ENCODE data around the gene MED31. TPM values are rescaled to one million over a fixed set of nuclear protein-coding genes. Genes with fewer than 3 reads are reported as not detected.
"Not testable (repeated sequence)": the region's sequence is repeated elsewhere in the genome, so short reads cannot be mapped to it uniquely, and the experiment has no call there.

MED31 gene
- 16.5 TPM for polyA plus RNA-seq
- long read RNA-seq, donor 1, transcript MED31-201 (4 exons, 1,654 nt) = major isoform, 6 of 9 reads
- long read RNA-seq, donor 1, partial matches to known transcripts = 0 of 9 reads
- long read RNA-seq, donor 1, other reads (novel, unspliced or antisense) = 0 of 9 reads
- long read RNA-seq, donor 2, transcript MED31-201 (4 exons, 1,654 nt) = major isoform, 12 of 21 reads
- long read RNA-seq, donor 2, transcript MED31-204 (2 exons, 620 nt) = minor isoform, 7 of 21 reads
- long read RNA-seq, donor 2, partial matches to known transcripts = 0 of 21 reads
- long read RNA-seq, donor 2, other reads (novel, unspliced or antisense) = 0 of 21 reads
- long read RNA-seq, donor 3 = 0 reads
- long read RNA-seq, donor 4, partial matches to known transcripts = 0 of 1 reads
- long read RNA-seq, donor 4, other reads (novel, unspliced or antisense) = 0 of 1 reads
- long read RNA-seq, donor 5, transcript MED31-201 (4 exons, 1,654 nt) = major isoform, 7 of 9 reads
- long read RNA-seq, donor 5, partial matches to known transcripts = 0 of 9 reads
- long read RNA-seq, donor 5, other reads (novel, unspliced or antisense) = 0 of 9 reads
- long read RNA-seq, donor 6, transcript MED31-201 (4 exons, 1,654 nt) = major isoform, 11 of 20 reads
- long read RNA-seq, donor 6, transcript MED31-203 (3 exons, 593 nt) = minor isoform, 5 of 20 reads
- long read RNA-seq, donor 6, partial matches to known transcripts = 0 of 20 reads
- long read RNA-seq, donor 6, other reads (novel, unspliced or antisense) = 0 of 20 reads
- long read RNA-seq, donor 7, transcript MED31-201 (4 exons, 1,654 nt) = major isoform, 15 of 18 reads
- long read RNA-seq, donor 7, partial matches to known transcripts = 0 of 18 reads
- long read RNA-seq, donor 7, other reads (novel, unspliced or antisense) = 0 of 18 reads
- long read RNA-seq, donor 8, transcript MED31-204 (2 exons, 620 nt) = minor isoform, 5 of 24 reads
- long read RNA-seq, donor 8, transcript MED31-201 (4 exons, 1,654 nt) = major isoform, 18 of 24 reads
- long read RNA-seq, donor 8, partial matches to known transcripts = 0 of 24 reads
- long read RNA-seq, donor 8, other reads (novel, unspliced or antisense) = 0 of 24 reads
- long read RNA-seq, donor 9, transcript MED31-203 (3 exons, 593 nt) = minor isoform, 5 of 30 reads
- long read RNA-seq, donor 9, transcript MED31-201 (4 exons, 1,654 nt) = major isoform, 21 of 30 reads
- long read RNA-seq, donor 9, partial matches to known transcripts = 0 of 30 reads
- long read RNA-seq, donor 9, other reads (novel, unspliced or antisense) = 0 of 30 reads
- long read RNA-seq, donor 10, transcript MED31-201 (4 exons, 1,654 nt) = major isoform, 23 of 28 reads
- long read RNA-seq, donor 10, partial matches to known transcripts = 0 of 28 reads
- long read RNA-seq, donor 10, other reads (novel, unspliced or antisense) = 0 of 28 reads
- long read RNA-seq, donor 11, transcript MED31-201 (4 exons, 1,654 nt) = major isoform, 14 of 25 reads
- long read RNA-seq, donor 11, partial matches to known transcripts = 5 of 25 reads
- long read RNA-seq, donor 11, other reads (novel, unspliced or antisense) = 0 of 25 reads

DNA sequence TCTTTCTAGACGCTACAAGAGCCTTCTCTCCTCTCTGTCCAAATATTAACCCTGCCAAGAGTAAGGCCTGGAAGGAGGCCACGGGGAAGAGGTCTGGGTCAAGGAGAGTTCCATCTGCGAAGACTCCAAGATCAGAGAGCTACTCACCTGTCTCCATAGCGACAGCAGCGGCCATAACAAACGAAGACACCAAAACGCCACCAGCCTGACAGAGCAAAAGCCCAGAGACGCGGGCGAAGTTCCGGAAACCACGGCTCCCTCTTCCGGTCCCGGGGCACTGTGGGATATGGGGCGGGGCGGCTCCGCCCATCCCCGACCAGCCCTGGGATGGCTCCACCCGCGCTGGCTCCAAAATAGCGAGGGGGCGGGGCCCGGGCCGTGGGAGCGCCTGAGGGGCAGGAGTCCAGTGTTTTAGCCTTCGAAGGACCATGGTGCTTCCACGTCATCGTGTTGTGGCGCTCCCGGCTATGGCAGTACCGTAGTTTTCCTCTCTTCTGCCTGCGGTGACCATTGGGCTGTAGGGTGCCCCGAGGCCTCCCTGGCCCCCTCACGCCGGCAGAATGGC lies at the start of gene MED31, which contains the start of gene C17orf100:
MED31 (minus strand) TSS at position 252 of the 565 bp plus-strand sequence; CDS start at position 175, 77 bp downstream.
C17orf100 (plus strand) TSS at position 409 of the 565 bp plus-strand sequence; CDS start at position 561, 152 bp downstream.
- Histone ChIP-seq H3K36me3 (ENCODE audit: control insufficient read depth, insufficient read depth, low read length) (peaks cover 11% of the 10 kb centered on the region), H3K27ac (ENCODE audit: low read length) (peak within 1 kb of the TSS; percentile 67), H3K4me1 (ENCODE audit: control insufficient read depth, insufficient read depth, low read length) (peaks cover 17% of the 10 kb centered on the region)

DNA sequence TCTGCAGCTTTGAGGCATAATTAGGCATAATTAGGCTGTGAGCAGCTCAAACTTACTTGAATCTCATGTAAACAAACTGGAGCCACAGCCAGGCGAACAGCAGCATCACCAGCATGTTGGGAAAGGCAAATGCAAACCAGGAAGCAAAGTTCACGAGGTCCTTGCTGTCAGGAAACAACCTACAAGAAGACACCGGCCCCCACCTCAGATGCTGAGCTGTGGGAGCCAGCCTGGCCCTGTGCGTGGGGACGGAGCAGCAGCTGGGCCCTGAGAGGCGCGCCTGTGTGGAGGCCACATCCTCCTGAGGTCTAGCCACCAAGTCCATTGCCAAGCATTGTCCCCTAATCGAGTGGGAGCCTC lies 49.5 kb upstream of the MED31 start:
- no CpG with 5 or more reads among the region's 8 CpGs for WGBS (ENCODE audit: insufficient coverage, low lambda C conversion rate)
- peak in 1 of 2 donors; percentile 38 for DNase-seq
- H3K4me1 ChIP-seq (ENCODE audit: control insufficient read depth, insufficient read depth, low read length) = peaks cover 29% of the 10 kb centered on the region
- H3K9me3 ChIP-seq (ENCODE audit: control insufficient read depth, low read depth, low read length) = no peaks in the 10 kb centered on the region
- no peak overlapping the region for H3K4me3 ChIP-seq (ENCODE audit: low read length)
- H3K27ac ChIP-seq (ENCODE audit: low read length) = peak overlapping the region; percentile 72
- no peaks in the 10 kb centered on the region for H3K36me3 ChIP-seq (ENCODE audit: control insufficient read depth, insufficient read depth, low read length)
- H3K27me3 ChIP-seq (ENCODE audit: control insufficient read depth, insufficient read depth, low read length) = no peaks in the 10 kb centered on the region

More for the DNA sequence above, at the start of gene MED31, which contains the start of gene C17orf100:
- peaks cover 5% of the 10 kb centered on the region for H3K9me3 ChIP-seq (ENCODE audit: control insufficient read depth, low read depth, low read length)
- H3K4me3 ChIP-seq (ENCODE audit: low read length) = peak within 1 kb of the TSS; percentile 70
- peaks cover 21% of the 10 kb centered on the region for H3K27me3 ChIP-seq (ENCODE audit: control insufficient read depth, insufficient read depth, low read length)
- DNase-seq = peak; percentile 92 to 94
- no CpG with 5 or more reads among the region's 35 CpGs for WGBS (ENCODE audit: insufficient coverage, low lambda C conversion rate)

DNA sequence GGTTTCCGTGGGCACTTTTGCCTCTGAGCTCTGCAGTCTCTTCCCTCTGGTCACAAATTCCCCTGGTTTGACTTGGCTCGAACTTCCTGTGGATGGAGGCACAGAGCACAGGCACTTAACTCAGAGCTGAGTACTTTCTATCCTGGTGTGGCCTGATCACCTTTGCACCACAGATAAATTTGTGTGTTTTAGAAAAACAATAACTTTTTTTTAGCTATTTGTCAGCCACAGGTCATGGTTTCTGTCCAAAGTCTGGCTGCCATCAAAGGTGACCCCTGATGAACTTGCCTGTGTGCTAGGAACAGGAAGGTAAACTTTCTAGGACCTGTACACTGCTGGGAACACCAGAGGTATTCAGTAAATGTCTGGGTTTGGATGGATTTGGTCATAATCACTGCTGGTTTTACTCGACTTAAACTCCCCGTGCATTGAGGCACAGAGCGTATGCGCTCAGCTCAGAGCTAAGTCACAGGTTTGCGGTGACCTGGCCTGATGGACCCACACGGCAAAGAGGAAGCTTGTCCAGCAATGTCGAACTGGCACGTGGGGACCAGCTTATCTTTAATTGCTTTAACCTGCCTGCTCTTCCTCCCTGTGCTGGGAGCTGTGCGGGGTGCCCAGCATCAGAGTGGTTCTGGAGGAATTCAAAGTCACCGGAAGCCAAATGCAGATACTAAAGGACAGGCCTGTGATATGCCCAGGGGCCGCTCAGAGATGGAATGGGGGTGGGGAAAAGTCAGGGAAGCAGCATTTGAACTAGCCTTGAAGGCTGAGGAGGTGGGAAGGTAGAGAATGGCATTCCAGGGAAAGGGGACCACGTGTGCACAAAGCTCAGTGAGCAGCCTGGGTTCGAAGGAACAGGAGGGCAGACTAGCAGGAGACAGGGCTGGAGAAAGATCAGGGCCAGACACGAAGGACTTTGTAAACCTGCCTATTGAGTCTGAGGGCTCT lies 48.9 kb upstream of the MED31 start:
- no peaks in the 10 kb centered on the region for H3K9me3 ChIP-seq (ENCODE audit: control insufficient read depth, low read depth, low read length)
- no peaks in the 10 kb centered on the region for H3K36me3 ChIP-seq (ENCODE audit: control insufficient read depth, insufficient read depth, low read length)
- H3K4me1 ChIP-seq (ENCODE audit: control insufficient read depth, insufficient read depth, low read length) = peaks cover 29% of the 10 kb centered on the region
- peak overlapping the region; percentile 72 for H3K27ac ChIP-seq (ENCODE audit: low read length)
- no peaks in the 10 kb centered on the region for H3K27me3 ChIP-seq (ENCODE audit: control insufficient read depth, insufficient read depth, low read length)
- 40% methylated on average over 1 of the region's 16 CpGs for WGBS (ENCODE audit: insufficient coverage, low lambda C conversion rate)
- H3K4me3 ChIP-seq (ENCODE audit: low read length) = no peak overlapping the region
- DNase-seq = peak; percentile 73 to 84

DNA sequence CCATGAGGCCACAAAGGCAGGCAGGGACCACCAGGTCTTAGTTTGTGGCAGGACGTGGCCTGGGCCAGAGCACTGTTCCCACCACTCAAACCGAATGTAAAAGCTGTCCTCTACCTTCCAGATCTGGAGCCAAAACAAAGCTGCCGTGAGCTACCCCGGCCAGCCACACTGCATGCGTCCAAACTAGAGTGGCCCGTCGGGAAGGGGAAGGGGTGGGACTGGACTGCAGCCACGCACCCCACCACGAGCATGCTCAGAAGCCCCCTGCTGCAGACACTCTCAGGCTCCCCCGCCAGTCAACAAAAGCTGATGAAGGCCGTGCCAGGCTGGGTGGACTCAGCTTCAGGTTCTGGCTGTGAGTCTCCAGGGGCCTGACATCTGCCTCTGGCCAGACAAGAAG lies 46.6 kb upstream of the MED31 start:
- H3K9me3 ChIP-seq (ENCODE audit: control insufficient read depth, low read depth, low read length) = no peaks in the 10 kb centered on the region
- no peaks in the 10 kb centered on the region for H3K27me3 ChIP-seq (ENCODE audit: control insufficient read depth, insufficient read depth, low read length)
- no peak overlapping the region for H3K27ac ChIP-seq (ENCODE audit: low read length)
- DNase-seq = no peak
- no CpG with 5 or more reads among the region's 11 CpGs for WGBS (ENCODE audit: insufficient coverage, low lambda C conversion rate)
- H3K4me1 ChIP-seq (ENCODE audit: control insufficient read depth, insufficient read depth, low read length) = peaks cover 22% of the 10 kb centered on the region
- H3K36me3 ChIP-seq (ENCODE audit: control insufficient read depth, insufficient read depth, low read length) = no peaks in the 10 kb centered on the region
- no peak overlapping the region for H3K4me3 ChIP-seq (ENCODE audit: low read length)

DNA sequence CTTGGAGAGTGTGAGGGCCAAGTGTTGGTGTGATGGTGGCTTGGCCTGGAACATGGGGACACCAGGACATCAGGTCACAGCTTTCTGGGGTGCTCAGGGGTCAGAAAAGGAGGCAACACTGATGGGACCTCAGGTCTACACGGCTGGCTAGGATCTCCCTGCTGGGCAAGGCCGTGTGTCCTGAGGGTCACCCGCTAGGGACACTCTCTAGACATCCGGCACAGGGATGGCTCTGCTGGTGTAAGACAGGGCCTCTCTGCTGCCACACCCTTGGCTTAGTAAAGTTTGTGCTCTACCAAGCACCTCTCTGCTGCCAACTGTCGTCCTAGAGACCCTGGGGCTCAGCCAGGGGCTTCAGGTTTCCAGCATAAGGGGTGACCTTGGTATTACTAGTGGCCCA lies 45.5 kb upstream of the MED31 start:
- Histone ChIP-seq H3K4me1 (ENCODE audit: control insufficient read depth, insufficient read depth, low read length) (peaks cover 27% of the 10 kb centered on the region), H3K9me3 (ENCODE audit: control insufficient read depth, low read depth, low read length) (no peaks in the 10 kb centered on the region), H3K27me3 (ENCODE audit: control insufficient read depth, insufficient read depth, low read length) (no peaks in the 10 kb centered on the region), H3K27ac (ENCODE audit: low read length) (no peak overlapping the region), H3K36me3 (ENCODE audit: control insufficient read depth, insufficient read depth, low read length) (no peaks in the 10 kb centered on the region), H3K4me3 (ENCODE audit: low read length) (no peak overlapping the region)
- no peak for DNase-seq
- WGBS (ENCODE audit: insufficient coverage, low lambda C conversion rate) = no CpG with 5 or more reads among the region's 5 CpGs

DNA sequence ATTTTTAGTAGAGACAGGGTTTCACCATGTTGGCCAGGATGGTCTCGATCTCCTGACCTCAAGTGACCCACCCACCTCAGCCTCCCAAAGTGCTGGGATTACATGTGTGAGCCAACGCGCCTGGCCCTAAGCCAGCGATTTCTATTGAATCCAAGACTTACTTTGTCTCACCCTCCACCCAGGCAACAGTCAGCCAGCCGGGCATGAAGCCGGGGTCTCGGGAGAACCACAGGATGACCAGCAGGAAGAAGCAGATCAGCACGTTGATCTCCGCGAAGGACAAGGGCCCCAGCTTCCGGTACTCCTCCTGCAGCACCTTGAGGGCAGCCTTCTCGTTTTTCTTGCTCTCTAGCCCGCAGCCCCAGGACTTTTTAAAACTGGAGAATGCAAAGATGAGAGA lies 44.2 kb upstream of the MED31 start:
- H3K27ac ChIP-seq (ENCODE audit: low read length) = no peak overlapping the region
- H3K36me3 ChIP-seq (ENCODE audit: control insufficient read depth, insufficient read depth, low read length) = no peaks in the 10 kb centered on the region
- H3K4me3 ChIP-seq (ENCODE audit: low read length) = no peak overlapping the region
- H3K4me1 ChIP-seq (ENCODE audit: control insufficient read depth, insufficient read depth, low read length) = peaks cover 19% of the 10 kb centered on the region
- WGBS (ENCODE audit: insufficient coverage, low lambda C conversion rate) = no CpG with 5 or more reads among the region's 13 CpGs
- H3K9me3 ChIP-seq (ENCODE audit: control insufficient read depth, low read depth, low read length) = no peaks in the 10 kb centered on the region
- DNase-seq = no peak
- H3K27me3 ChIP-seq (ENCODE audit: control insufficient read depth, insufficient read depth, low read length) = no peaks in the 10 kb centered on the region

DNA sequence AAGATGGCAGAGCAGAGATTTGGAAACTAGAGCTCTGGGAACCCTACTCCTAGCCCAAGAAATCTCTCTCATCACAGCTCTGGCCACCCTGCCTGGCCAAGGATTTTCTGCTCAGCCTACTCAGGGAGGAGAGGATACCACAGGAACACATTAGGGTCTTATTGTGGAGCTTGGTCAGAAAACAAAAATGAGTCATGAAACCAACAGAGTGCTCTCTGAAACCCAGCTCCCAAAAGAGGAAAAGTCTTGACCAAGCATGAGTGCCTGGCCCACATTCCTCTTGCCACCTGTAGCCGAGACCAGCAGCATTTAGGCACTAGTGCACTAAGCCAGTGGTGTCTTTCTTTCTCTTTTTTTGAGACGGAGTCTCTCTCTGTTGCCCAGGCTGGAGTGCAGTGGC lies 43.6 kb upstream of the MED31 start:
- H3K27me3 ChIP-seq (ENCODE audit: control insufficient read depth, insufficient read depth, low read length) = no peaks in the 10 kb centered on the region
- no peak for DNase-seq
- H3K27ac ChIP-seq (ENCODE audit: low read length) = no peak overlapping the region
- WGBS (ENCODE audit: insufficient coverage, low lambda C conversion rate) = 100% methylated on average over 1 of the region's 2 CpGs
- H3K4me3 ChIP-seq (ENCODE audit: low read length) = no peak overlapping the region
- no peaks in the 10 kb centered on the region for H3K9me3 ChIP-seq (ENCODE audit: control insufficient read depth, low read depth, low read length)
- peaks cover 14% of the 10 kb centered on the region for H3K4me1 ChIP-seq (ENCODE audit: control insufficient read depth, insufficient read depth, low read length)
- no peaks in the 10 kb centered on the region for H3K36me3 ChIP-seq (ENCODE audit: control insufficient read depth, insufficient read depth, low read length)

DNA sequence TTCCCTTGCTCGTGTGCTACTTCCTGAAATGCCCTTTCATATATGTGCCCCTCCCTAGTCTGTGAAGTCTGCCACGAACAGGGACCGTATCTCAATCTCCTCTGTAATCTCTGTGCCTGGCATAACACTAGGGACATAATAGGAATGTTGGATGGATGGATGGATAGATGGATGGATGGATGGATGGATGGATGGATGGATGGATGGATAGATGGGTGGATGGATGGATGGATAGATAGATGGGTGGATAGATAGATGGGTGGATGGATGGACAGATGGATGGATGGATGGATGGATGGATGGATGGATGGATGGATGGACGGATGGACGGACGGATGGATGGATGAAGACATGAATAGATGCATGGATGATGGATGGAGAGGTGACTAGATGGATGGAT lies 40.6 kb upstream of the MED31 start:
- peak overlapping the region; percentile 72 for H3K27ac ChIP-seq (ENCODE audit: low read length)
- not testable (repeated sequence) for H3K4me3 ChIP-seq (ENCODE audit: low read length); DNase-seq; H3K36me3 ChIP-seq (ENCODE audit: control insufficient read depth, insufficient read depth, low read length); H3K27me3 ChIP-seq (ENCODE audit: control insufficient read depth, insufficient read depth, low read length); H3K4me1 ChIP-seq (ENCODE audit: control insufficient read depth, insufficient read depth, low read length); H3K9me3 ChIP-seq (ENCODE audit: control insufficient read depth, low read depth, low read length)
- 82% methylated on average over 4 of the region's 6 CpGs for WGBS (ENCODE audit: insufficient coverage, low lambda C conversion rate)

DNA sequence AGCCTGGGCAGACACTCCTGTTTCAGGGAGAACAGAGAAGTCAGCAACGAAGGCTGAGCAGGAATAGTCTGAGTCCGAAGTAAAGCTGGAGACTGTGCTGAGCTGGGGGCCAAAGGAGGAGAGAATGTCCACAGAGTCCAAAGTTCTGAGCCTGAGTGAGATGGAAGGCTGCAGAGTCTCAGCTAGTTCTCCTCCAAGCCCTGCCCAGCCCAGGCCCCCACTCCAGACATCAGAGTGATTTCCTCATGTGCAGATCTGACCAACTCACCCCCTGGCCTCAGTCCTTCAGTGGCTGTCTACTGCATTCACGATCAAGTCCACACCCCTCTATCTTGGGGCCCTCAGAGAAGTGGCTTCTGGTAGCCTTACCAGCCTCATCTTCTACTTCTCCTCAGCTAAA lies 40.1 kb upstream of the MED31 start:
- Histone ChIP-seq H3K27ac (ENCODE audit: low read length) (peak overlapping the region; percentile 72), H3K9me3 (ENCODE audit: control insufficient read depth, low read depth, low read length) (no peaks in the 10 kb centered on the region), H3K4me3 (ENCODE audit: low read length) (no peak overlapping the region), H3K36me3 (ENCODE audit: control insufficient read depth, insufficient read depth, low read length) (no peaks in the 10 kb centered on the region), H3K27me3 (ENCODE audit: control insufficient read depth, insufficient read depth, low read length) (no peaks in the 10 kb centered on the region), H3K4me1 (ENCODE audit: control insufficient read depth, insufficient read depth, low read length) (peaks cover 5% of the 10 kb centered on the region)
- peak; percentile 73 to 79 for DNase-seq
- 60% methylated on average over 2 of the region's 3 CpGs for WGBS (ENCODE audit: insufficient coverage, low lambda C conversion rate)
